Motor neuron (in vitro differentiated cells): ENCODE measurements around the gene PLCG2. TPM values are rescaled to one million over a fixed set of nuclear protein-coding genes. Genes with fewer than 3 reads are reported as not detected.
A peak's percentile ranks its signal among the peaks of the same experiment; 100 is the strongest.

Source experiments
- ATAC-seq, 8 experiments: fragments of 200-7000 bp; cut with Tn5 transposase; replicated peaks in 6 of 8; 2 replicates each; pipeline ENCODE4 v1.8.0; 2021; ENCODE audit warnings: mild to moderate bottlenecking in 8 of 8, moderate library complexity in 8 of 8
- H3K27ac ChIP-seq, 2 donors: fragments of 250-450 bp; sonication (Bioruptor Pico); 2 replicates each; pipeline ENCODE4 v1.9.0; 2021; ENCODE audit warnings: antibody characterized with exemption in 2 of 2, mild to moderate bottlenecking in 2 of 2, moderate library complexity in 1 of 2
- H3K4me1 ChIP-seq, 2 donors: fragments of 250-450 bp; sonication (Bioruptor Pico); replicated peaks in 1 of 2; 2 replicates each; pipeline ENCODE4 v1.6.1; 2021; ENCODE audit warnings: antibody characterized with exemption in 2 of 2, mild to moderate bottlenecking in 2 of 2, moderate library complexity in 1 of 2
- H3K4me3 ChIP-seq, 5 donors: fragments of 250-450 bp; sonication (Bioruptor Pico); 2 replicates each; pipeline ENCODE4 v1.9.0; 2021; ENCODE audit warnings: antibody characterized with exemption in 5 of 5, mild to moderate bottlenecking in 5 of 5, moderate library complexity in 4 of 5
- WGBS, 10 experiments: fragments of 450-650 bp; shearing (Covaris generic); methylation state at CpG; one replicate each; pipeline ENCODE4 v1.0.0; 2022; 5-methylcytosine and 5-hydroxymethylcytosine counted together
- in situ Hi-C, 9 experiments: fragments of 400-800 bp; cut with MboI; loops; one replicate each; pipeline ENCODE4 v1.15.0; 2021; ENCODE audit warnings: low sequenced_read_pairs in 9 of 9, low pct_unique_long_range_greater_than_20kb in 2 of 9; ENCODE audit not compliant: unreplicated experiment in 9 of 9
- total RNA-seq, 8 experiments: library from RNA; unstranded; fragments of 300-600 nt; gene quantifications; 2 replicates each; pipeline versions ENCODE4 v1.2.3 to v1.2.4, GENCODE V29; 2022

Gene PLCG2
- total RNA-seq, result 1 to 10 TPM in 4 of 8 experiments, under 1 TPM in 4; 0.09 to 2.7 (median 0.87) TPM

- peak; percentile 94 to 98 (median 95) for ATAC-seq
- Histone ChIP-seq H3K4me1 (peaks cover 0 to 3% of the 10 kb centered on the region in 2 donors), H3K4me3 (peak within 1 kb of the TSS; percentile 36 to 43 (median 38)), H3K27ac (no peak within 1 kb of the TSS)
- in situ Hi-C loops, result no loop called here
- WGBS, 10 experiments, result 0 to 3% methylated on average over 2 to 6 of the region's 78 CpGs; no CpG with 5 or more reads in 8 of the 10 experiments
These were observed at the start of gene PLCG2 for GRCh38 chr16:81778861-81779535. TSS of gene PLCG2 (plus strand) at chr16:81779291. CDS start at chr16:81785990, 6,699 bp downstream.

- peaks cover 21 to 23% of the 10 kb centered on the region in 2 donors for H3K4me1 ChIP-seq
- H3K27ac ChIP-seq, result no peak overlapping the region
- no peak for ATAC-seq
- H3K4me3 ChIP-seq, result no peak overlapping the region
- whole genome bisulfite sequencing, 10 experiments, result 10 to 100% (median 84%) methylated on average over 2 to 14 of the region's 16 CpGs; no CpG with 5 or more reads in 5 of the 10 experiments
- in situ Hi-C loops, result loop anchor here in 8 of 9 experiments (10.0 to 25.0 kb wide), 7 partner anchors 105 to 717 kb away; partner anchors contain the start of genes CENPN (in 2 of the 8) and CMC2 (in 2 of the 8)
These were observed 49.6 kb upstream of the PLCG2 start for GRCh38 chr16:81729451-81729850.

DNA sequence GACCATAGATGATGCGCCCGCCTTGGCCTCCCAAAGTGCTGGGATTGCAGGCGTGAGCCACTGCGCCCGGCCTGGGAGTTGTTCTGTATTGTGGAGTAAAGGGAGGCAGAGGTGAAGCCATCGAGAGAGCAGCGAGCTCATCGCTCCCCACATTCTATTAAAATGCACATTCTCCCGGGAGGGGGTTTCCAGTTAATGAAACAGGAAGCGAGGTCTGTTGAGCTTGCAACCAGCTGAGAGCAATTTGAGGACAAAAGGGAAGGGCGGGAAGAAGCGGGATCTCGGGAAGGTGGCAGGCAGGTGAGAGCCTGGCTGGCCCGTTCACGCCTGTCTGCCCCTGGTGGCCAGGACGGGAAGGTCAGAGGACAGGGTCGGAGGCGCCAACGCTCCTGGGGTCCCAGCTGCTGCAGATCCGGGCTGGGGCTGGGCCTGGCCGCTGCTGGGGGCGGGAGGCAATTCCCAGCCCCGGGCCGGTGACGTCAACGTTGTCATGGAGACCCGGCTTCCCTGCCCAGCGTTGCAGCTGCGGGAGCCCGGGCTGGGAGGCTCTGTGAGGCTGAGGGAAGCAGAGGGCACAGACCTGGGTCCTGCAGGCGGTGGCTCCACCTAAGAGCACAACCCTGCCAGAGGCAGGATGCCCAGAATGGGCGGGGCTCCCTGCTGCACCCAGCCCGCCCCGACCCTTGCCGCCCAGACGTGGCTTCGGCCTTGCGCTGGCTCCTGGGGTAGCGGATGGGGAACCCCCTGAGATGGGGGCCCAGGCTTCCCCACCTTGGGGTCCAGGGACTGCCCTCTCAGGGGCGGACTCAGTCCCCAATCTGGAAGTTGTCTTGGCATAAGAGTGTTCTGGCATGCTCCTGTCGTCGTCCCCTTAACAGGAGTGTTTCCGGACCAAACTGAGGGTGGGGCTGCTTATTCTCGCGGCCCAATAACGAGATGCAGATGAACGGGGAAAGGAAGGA, 48.7 kb upstream of the PLCG2 start:
- in situ Hi-C loops, result loop anchor here in 5 of 9 experiments (25.0 kb wide), 3 partner anchors 318 to 718 kb away; partner anchors contain the start of genes CENPN (in 2 of the 5) and CMC2 (in 2 of the 5)
- WGBS, 10 experiments, result 0 to 73% (median 33%) methylated on average over 1 to 10 of the region's 47 CpGs; no CpG with 5 or more reads in 2 of the 10 experiments

GRCh38 chr16:81731649-81732048, 47.4 kb upstream of the PLCG2 start:
- Histone ChIP-seq H3K4me3 (no peak overlapping the region), H3K27ac (no peak overlapping the region), H3K4me1 (peaks cover 18 to 19% of the 10 kb centered on the region in 2 donors)
- no peak for ATAC-seq
- in situ Hi-C loops, result loop anchor here in 5 of 9 experiments (25.0 kb wide), 3 partner anchors 319 to 719 kb away; partner anchors contain the start of genes CENPN (in 2 of the 5) and CMC2 (in 2 of the 5)
- 30 to 100% (median 39%) methylated on average over 1 to 7 of the region's 8 CpGs; no CpG with 5 or more reads in 3 of the 10 experiments for WGBS, 10 experiments

More for the DNA sequence above, 48.7 kb upstream of the PLCG2 start:
- peaks cover 18 to 19% of the 10 kb centered on the region in 2 donors for H3K4me1 ChIP-seq
- H3K27ac ChIP-seq, result peak overlapping the region; percentile 30 to 43
- H3K4me3 ChIP-seq, result peak overlapping the region in 2 of 5 donors; percentile 1 to 6
- peak; percentile 89 to 98 (median 97) for ATAC-seq

GRCh38 chr16:81732699-81733098, 46.4 kb upstream of the PLCG2 start:
- 100% methylated on average over 1 of the region's 1 CpG; no CpG with 5 or more reads in 9 of the 10 experiments for WGBS, 10 experiments
- ATAC-seq, result no peak
- Histone ChIP-seq H3K4me1 (peaks cover 18 to 19% of the 10 kb centered on the region in 2 donors), H3K4me3 (no peak overlapping the region), H3K27ac (no peak overlapping the region)
- in situ Hi-C loops, result loop anchor here in 5 of 9 experiments (25.0 kb wide), 3 partner anchors 320 to 720 kb away; partner anchors contain the start of genes CENPN (in 2 of the 5) and CMC2 (in 2 of the 5)

GRCh38 chr16:81733295-81733694, 45.8 kb upstream of the PLCG2 start:
- 11 to 100% (median 82%) methylated on average over 1 of the region's 1 CpG; no CpG with 5 or more reads in 3 of the 10 experiments for WGBS, 10 experiments
- no peak for ATAC-seq
- in situ Hi-C loops, result loop anchor here in 5 of 9 experiments (25.0 kb wide), 3 partner anchors 321 to 721 kb away; partner anchors contain the start of genes CENPN (in 2 of the 5) and CMC2 (in 2 of the 5)

GRCh38 chr16:81734632-81735434, 44.3 kb upstream of the PLCG2 start:
- H3K27ac ChIP-seq, result no peak overlapping the region
- in situ Hi-C loops, result loop anchor here in 5 of 9 experiments (25.0 kb wide), 3 partner anchors 323 to 723 kb away; partner anchors contain the start of genes CENPN (in 2 of the 5) and CMC2 (in 2 of the 5)
- no peak for ATAC-seq
- H3K4me1 ChIP-seq, result peaks cover 21 to 23% of the 10 kb centered on the region in 2 donors
- WGBS, 10 experiments, result 33% methylated on average over 1 of the region's 6 CpGs; no CpG with 5 or more reads in 9 of the 10 experiments
- H3K4me3 ChIP-seq, result no peak overlapping the region

More at GRCh38 chr16:81733295-81733694, 45.8 kb upstream of the PLCG2 start:
- Histone ChIP-seq H3K27ac (no peak overlapping the region), H3K4me1 (peaks cover 22 to 24% of the 10 kb centered on the region in 2 donors), H3K4me3 (no peak overlapping the region)

GRCh38 chr16:81737885-81738536, 41.1 kb upstream of the PLCG2 start:
- 0 to 87% (median 32%) methylated on average over 1 to 8 of the region's 22 CpGs; no CpG with 5 or more reads in 3 of the 10 experiments for WGBS, 10 experiments
- Histone ChIP-seq H3K27ac (no peak overlapping the region), H3K4me3 (no peak overlapping the region), H3K4me1 (peaks cover 2 to 6% of the 10 kb centered on the region in 2 donors)
- ATAC-seq, result peak; percentile 95 to 98 (median 97)
- in situ Hi-C loops, result loop anchor here in 5 of 9 experiments (25.0 kb wide), 3 partner anchors 326 to 726 kb away; partner anchors contain the start of genes CENPN (in 2 of the 5) and CMC2 (in 2 of the 5)

DNA sequence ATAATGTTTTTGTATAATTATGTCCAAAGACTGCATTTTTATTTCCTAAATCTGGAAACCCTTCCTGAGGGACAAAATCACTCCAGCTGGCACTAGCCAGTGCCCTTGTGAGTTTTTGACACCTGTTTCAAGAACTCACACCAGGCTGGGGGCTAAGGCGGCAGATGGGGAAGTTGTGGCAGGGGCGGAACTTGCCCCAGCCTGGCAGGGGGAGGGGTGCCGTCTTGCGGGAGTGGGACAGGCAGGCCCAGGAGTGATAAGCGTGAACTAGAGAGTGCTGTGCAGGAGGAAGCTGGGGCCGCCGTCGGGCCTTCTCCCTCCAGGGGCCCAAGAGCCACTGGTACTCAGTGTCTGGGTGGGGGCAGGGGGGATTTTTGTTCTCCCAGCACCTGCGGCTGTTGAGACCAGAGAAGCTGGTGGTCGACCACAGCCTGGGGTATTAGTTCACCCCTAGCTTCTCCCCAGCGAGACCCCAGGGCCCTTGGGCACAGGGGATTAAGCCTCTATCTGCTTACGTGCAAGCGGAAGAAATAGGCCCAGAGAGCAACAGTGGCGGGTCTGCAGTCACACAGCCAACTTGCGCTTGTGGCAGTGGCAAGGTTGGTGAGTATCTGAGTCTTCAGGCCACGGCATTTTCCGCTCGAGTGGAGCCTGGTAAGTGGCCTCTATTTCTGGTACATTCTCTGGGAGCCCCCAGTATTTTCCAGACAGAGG, 40.2 kb upstream of the PLCG2 start:
- no peak overlapping the region for H3K4me3 ChIP-seq
- no peak overlapping the region for H3K27ac ChIP-seq
- ATAC-seq, result no peak
- peaks cover 2 to 6% of the 10 kb centered on the region in 2 donors for H3K4me1 ChIP-seq
- in situ Hi-C loops, result loop anchor here in 5 of 9 experiments (25.0 kb wide), 3 partner anchors 327 to 727 kb away; partner anchors contain the start of genes CENPN (in 2 of the 5) and CMC2 (in 2 of the 5)
- WGBS, 10 experiments, result 20 to 100% (median 90%) methylated on average over 1 to 2 of the region's 18 CpGs; no CpG with 5 or more reads in 6 of the 10 experiments

GRCh38 chr16:81739503-81739902, 39.6 kb upstream of the PLCG2 start:
- no peak for ATAC-seq
- 80 to 100% (median 95%) methylated on average over 1 to 6 of the region's 8 CpGs; no CpG with 5 or more reads in 5 of the 10 experiments for WGBS, 10 experiments
- H3K4me3 ChIP-seq, result no peak overlapping the region
- H3K27ac ChIP-seq, result no peak overlapping the region
- peaks cover 2 to 6% of the 10 kb centered on the region in 2 donors for H3K4me1 ChIP-seq
- in situ Hi-C loops, result loop anchor here in 5 of 9 experiments (25.0 kb wide), 3 partner anchors 327 to 727 kb away; partner anchors contain the start of genes CENPN (in 2 of the 5) and CMC2 (in 2 of the 5)
